ENCODE measurements around the gene USF1. TPM values are rescaled to one million over a fixed set of nuclear protein-coding genes. Genes with fewer than 3 reads are reported as not detected.

Gene USF1
- polyA plus RNA-seq, 1 donor (not counting 4 experiments of a cell fraction or from before 2014, with no cell fraction given) = 31.6 TPM

- H3K4me1 ChIP-seq (ENCODE audit: control insufficient read depth, extremely low read depth, insufficient read depth, low read length) = peaks cover 12% of the 10 kb centered on the region
- no peak overlapping the region for H3K9ac ChIP-seq (ENCODE audit: control insufficient read depth, extremely low read depth, insufficient read depth, low read length)
- H3K27ac ChIP-seq (ENCODE audit: control insufficient read depth, insufficient read depth, low read length) = no peak overlapping the region
- H3K27me3 ChIP-seq (ENCODE audit: control insufficient read depth, extremely low read depth, insufficient read depth, low read length) = no peaks in the 10 kb centered on the region
- DNase-seq (ENCODE audit: low read depth, low spot score) (no peak), FAIRE-seq (no peak)
- H3K4me2 ChIP-seq (ENCODE audit: control insufficient read depth, extremely low read depth, insufficient read depth, low read depth, low read length) = no peak overlapping the region
- TF ChIP-seq EZH2 (IDR thresholded peaks at IDR 0.05; ENCODE audit: low read length) = no peak
- no peak for TF ChIP-seq CTCF (optimal IDR thresholded peaks at IDR 0.05 in 1 of 3, IDR thresholded peaks at IDR 0.05 in 1 of 3, conservative IDR thresholded peaks at IDR 0.05 in 1 of 3; ENCODE audit: extremely low read depth in 1 of 3, insufficient read depth in 2 of 3, low read length in 3 of 3)
- peaks cover 2% of the 10 kb centered on the region for H3K9me1 ChIP-seq (ENCODE audit: control insufficient read depth, extremely low read depth, insufficient read depth, low read length)
- H3K79me2 ChIP-seq (ENCODE audit: control insufficient read depth, insufficient read depth, low read length) = peaks cover 45% of the 10 kb centered on the region
- peaks cover 28 to 33% of the 10 kb centered on the region in 2 experiments for H3K36me3 ChIP-seq (ENCODE audit: control insufficient read depth in 2 of 2, extremely low read depth in 1 of 2, insufficient read depth in 2 of 2, low read length in 2 of 2)
- dilution Hi-C loops (cut with MboI; ENCODE audit: extremely low pct_ligation_motif_present, low sequenced_read_pairs) = no loop called here
- H3K4me3 ChIP-seq (ENCODE audit: control insufficient read depth in 2 of 3, extremely low read depth in 1 of 3, insufficient read depth in 2 of 3, low read depth in 1 of 3, low read length in 3 of 3) = no peak overlapping the region
- no peaks in the 10 kb centered on the region for H3K9me3 ChIP-seq (ENCODE audit: control insufficient read depth, low read depth, low read length)
- H2AFZ ChIP-seq (ENCODE audit: control insufficient read depth, low read length) = no peak overlapping the region
- H4K20me1 ChIP-seq (ENCODE audit: control insufficient read depth, extremely low read depth, insufficient read depth, low read length) = peaks cover 4% of the 10 kb centered on the region
Measured at GRCh38 chr1:161001525-161001924, 44.3 kb downstream of the USF1 start.

- Histone ChIP-seq H3K4me2 (ENCODE audit: control insufficient read depth, extremely low read depth, insufficient read depth, low read depth, low read length) (no peak overlapping the region), H3K27ac (ENCODE audit: control insufficient read depth, insufficient read depth, low read length) (no peak overlapping the region), H3K9me1 (ENCODE audit: control insufficient read depth, extremely low read depth, insufficient read depth, low read length) (no peaks in the 10 kb centered on the region), H3K36me3 (ENCODE audit: control insufficient read depth in 2 of 2, extremely low read depth in 1 of 2, insufficient read depth in 2 of 2, low read length in 2 of 2) (peaks cover 28 to 32% of the 10 kb centered on the region in 2 experiments), H3K9ac (ENCODE audit: control insufficient read depth, extremely low read depth, insufficient read depth, low read length) (no peak overlapping the region), H4K20me1 (ENCODE audit: control insufficient read depth, extremely low read depth, insufficient read depth, low read length) (peaks cover 2% of the 10 kb centered on the region), H3K9me3 (ENCODE audit: control insufficient read depth, low read depth, low read length) (no peaks in the 10 kb centered on the region), H3K79me2 (ENCODE audit: control insufficient read depth, insufficient read depth, low read length) (peaks cover 39% of the 10 kb centered on the region), H3K4me1 (ENCODE audit: control insufficient read depth, extremely low read depth, insufficient read depth, low read length) (peaks cover 15% of the 10 kb centered on the region), H3K27me3 (ENCODE audit: control insufficient read depth, extremely low read depth, insufficient read depth, low read length) (no peaks in the 10 kb centered on the region), H2AFZ (ENCODE audit: control insufficient read depth, low read length) (no peak overlapping the region), H3K4me3 (ENCODE audit: control insufficient read depth in 2 of 3, extremely low read depth in 1 of 3, insufficient read depth in 2 of 3, low read depth in 1 of 3, low read length in 3 of 3) (no peak overlapping the region)
- TF ChIP-seq CTCF (optimal IDR thresholded peaks at IDR 0.05 in 1 of 3, IDR thresholded peaks at IDR 0.05 in 1 of 3, conservative IDR thresholded peaks at IDR 0.05 in 1 of 3; ENCODE audit: extremely low read depth in 1 of 3, insufficient read depth in 2 of 3, low read length in 3 of 3) = no peak
- no peak for DNase-seq (ENCODE audit: low read depth, low spot score)
- no peak for FAIRE-seq
- dilution Hi-C loops (cut with MboI; ENCODE audit: extremely low pct_ligation_motif_present, low sequenced_read_pairs) = no loop called here
Measured at GRCh38 chr1:161000736-161001480, 44.9 kb downstream of the USF1 start.

Measured in keratinocyte (primary cell).